ENCODE data around the gene POLR1A.

DNA sequence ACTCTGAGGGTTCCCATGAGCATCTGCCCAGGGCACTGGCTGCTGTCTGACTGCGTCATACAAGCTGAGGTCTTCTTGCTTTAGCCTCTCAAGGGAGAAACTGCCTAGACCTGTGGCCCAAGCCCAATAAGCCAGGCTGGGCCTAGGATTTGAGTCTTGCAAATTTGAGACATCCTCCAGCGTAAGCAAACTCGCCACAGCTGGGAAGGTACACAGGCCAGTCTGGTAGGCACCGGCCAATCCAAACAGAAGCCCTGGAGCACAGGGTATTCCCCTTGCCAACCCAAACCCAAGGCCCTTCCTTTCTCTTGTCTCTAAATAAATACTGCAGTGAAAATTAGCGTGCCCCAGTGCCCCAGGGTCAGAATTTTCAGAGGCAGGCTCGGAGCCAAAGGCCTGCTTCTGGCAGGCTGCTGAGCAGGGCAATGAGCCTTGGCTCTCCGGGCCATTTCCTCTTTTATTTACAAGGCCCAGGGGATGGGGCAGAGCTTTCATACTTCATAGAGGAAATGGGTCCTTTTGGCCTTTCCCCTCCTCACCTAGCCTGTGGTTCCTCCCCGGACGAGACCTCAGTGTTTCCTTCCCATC, 33.3 kb downstream of the POLR1A start:
- TF ChIP-seq CTCF (IDR thresholded peaks at IDR 0.05), result no peak
- no peak for TF ChIP-seq POLR2A (IDR thresholded peaks at IDR 0.05)
